ENCODE data around the gene FKRP.

DNA sequence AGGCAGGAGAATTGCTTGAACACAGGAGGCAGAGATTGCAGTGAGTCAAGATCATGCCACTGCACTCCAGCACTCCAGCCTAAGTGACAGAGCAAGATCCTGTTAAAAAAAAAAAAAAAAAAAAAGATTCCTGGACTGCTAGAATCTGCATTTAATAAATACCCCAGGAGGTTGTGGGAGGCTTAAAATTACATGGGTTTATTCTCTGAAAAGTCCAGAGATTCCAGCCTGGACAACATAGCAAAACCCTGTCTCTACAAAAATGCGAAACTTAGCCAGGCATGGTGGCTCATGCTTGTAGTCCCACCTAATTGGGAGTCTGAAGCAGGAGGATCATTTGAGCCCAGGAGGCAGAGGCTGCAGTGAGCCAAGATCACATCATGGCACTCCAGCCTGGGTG, 52.0 kb downstream of the FKRP start:
- TF ChIP-seq EGR1 (IDR thresholded peaks at IDR 0.05; ENCODE audit: low read depth) (no peak), ELF1 (IDR thresholded peaks at IDR 0.05; ENCODE audit: borderline replicate concordance, low read depth) (no peak), POLR2A (IDR thresholded peaks at IDR 0.05; ENCODE audit: borderline replicate concordance, extremely low read depth, insufficient read depth, insufficient read length) (no peak), SP1 (IDR thresholded peaks at IDR 0.05; ENCODE audit: low read depth) (no peak), JUND (IDR thresholded peaks at IDR 0.05) (no peak), TCF7L2 (IDR thresholded peaks at IDR 0.05; ENCODE audit: borderline replicate concordance, extremely low read depth, insufficient read depth, insufficient read length) (no peak), SRF (IDR thresholded peaks at IDR 0.05; ENCODE audit: low read depth) (no peak)
- TF ChIP-seq, protein P1, sequence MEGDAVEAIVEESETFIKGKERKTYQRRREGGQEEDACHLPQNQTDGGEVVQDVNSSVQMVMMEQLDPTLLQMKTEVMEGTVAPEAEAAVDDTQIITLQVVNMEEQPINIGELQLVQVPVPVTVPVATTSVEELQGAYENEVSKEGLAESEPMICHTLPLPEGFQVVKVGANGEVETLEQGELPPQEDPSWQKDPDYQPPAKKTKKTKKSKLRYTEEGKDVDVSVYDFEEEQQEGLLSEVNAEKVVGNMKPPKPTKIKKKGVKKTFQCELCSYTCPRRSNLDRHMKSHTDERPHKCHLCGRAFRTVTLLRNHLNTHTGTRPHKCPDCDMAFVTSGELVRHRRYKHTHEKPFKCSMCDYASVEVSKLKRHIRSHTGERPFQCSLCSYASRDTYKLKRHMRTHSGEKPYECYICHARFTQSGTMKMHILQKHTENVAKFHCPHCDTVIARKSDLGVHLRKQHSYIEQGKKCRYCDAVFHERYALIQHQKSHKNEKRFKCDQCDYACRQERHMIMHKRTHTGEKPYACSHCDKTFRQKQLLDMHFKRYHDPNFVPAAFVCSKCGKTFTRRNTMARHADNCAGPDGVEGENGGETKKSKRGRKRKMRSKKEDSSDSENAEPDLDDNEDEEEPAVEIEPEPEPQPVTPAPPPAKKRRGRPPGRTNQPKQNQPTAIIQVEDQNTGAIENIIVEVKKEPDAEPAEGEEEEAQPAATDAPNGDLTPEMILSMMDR (IDR thresholded peaks at IDR 0.05 in 2 of 3, conservative IDR thresholded peaks at IDR 0.05 in 1 of 3; ENCODE audit: borderline replicate concordance in 1 of 3, insufficient read depth in 1 of 3, low read depth in 2 of 3, low read length in 2 of 3): no peak
- TF ChIP-seq, protein P2, sequence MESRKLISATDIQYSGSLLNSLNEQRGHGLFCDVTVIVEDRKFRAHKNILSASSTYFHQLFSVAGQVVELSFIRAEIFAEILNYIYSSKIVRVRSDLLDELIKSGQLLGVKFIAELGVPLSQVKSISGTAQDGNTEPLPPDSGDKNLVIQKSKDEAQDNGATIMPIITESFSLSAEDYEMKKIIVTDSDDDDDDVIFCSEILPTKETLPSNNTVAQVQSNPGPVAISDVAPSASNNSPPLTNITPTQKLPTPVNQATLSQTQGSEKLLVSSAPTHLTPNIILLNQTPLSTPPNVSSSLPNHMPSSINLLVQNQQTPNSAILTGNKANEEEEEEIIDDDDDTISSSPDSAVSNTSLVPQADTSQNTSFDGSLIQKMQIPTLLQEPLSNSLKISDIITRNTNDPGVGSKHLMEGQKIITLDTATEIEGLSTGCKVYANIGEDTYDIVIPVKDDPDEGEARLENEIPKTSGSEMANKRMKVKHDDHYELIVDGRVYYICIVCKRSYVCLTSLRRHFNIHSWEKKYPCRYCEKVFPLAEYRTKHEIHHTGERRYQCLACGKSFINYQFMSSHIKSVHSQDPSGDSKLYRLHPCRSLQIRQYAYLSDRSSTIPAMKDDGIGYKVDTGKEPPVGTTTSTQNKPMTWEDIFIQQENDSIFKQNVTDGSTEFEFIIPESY (IDR thresholded peaks at IDR 0.05; ENCODE audit: extremely low read depth, insufficient replicate concordance, low read length): no peak
- TF ChIP-seq, protein P3, sequence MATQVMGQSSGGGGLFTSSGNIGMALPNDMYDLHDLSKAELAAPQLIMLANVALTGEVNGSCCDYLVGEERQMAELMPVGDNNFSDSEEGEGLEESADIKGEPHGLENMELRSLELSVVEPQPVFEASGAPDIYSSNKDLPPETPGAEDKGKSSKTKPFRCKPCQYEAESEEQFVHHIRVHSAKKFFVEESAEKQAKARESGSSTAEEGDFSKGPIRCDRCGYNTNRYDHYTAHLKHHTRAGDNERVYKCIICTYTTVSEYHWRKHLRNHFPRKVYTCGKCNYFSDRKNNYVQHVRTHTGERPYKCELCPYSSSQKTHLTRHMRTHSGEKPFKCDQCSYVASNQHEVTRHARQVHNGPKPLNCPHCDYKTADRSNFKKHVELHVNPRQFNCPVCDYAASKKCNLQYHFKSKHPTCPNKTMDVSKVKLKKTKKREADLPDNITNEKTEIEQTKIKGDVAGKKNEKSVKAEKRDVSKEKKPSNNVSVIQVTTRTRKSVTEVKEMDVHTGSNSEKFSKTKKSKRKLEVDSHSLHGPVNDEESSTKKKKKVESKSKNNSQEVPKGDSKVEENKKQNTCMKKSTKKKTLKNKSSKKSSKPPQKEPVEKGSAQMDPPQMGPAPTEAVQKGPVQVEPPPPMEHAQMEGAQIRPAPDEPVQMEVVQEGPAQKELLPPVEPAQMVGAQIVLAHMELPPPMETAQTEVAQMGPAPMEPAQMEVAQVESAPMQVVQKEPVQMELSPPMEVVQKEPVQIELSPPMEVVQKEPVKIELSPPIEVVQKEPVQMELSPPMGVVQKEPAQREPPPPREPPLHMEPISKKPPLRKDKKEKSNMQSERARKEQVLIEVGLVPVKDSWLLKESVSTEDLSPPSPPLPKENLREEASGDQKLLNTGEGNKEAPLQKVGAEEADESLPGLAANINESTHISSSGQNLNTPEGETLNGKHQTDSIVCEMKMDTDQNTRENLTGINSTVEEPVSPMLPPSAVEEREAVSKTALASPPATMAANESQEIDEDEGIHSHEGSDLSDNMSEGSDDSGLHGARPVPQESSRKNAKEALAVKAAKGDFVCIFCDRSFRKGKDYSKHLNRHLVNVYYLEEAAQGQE (IDR thresholded peaks at IDR 0.05; ENCODE audit: low read depth): no peak
